K562 (cell line): ENCODE data around the gene ESD. TPM values are rescaled to one million over a fixed set of nuclear protein-coding genes. Genes with fewer than 3 reads are reported as not detected.

Experiments used
- ATAC-seq: fragments of 200-7000 bp; cut with Tn5 transposase; 3 replicates; pipeline ENCODE4 v1.9.1; 2020; ENCODE audit warnings: moderate library complexity
- BruUV-seq: library from RNA; stranded (reverse); fragments of 400-500 nt; replicated peaks from 2 replicates; lab custom pipeline; 2021; lab: Mats Ljungman, UMichigan
- CTCF ChIA-PET: fragments of 300-600 bp; formaldehyde crosslinking; extraction: SDS; loops from one replicate; lab custom pipeline; 2021; ENCODE audit warnings: low intra/inter-chr PET ratio; lab: Yijun Ruan, JAX
- POLR2A ChIA-PET: fragments of 300-600, 350-650 bp; sonication (Branson Sonifier 250); formaldehyde crosslinking; extraction: SDS; loops from one replicate; lab custom pipeline; 2021; ENCODE audit warnings: antibody characterized with exemption, inconsistent platforms; lab: Yijun Ruan, JAX
- DNase-seq, 4 experiments: peaks; one replicate each; pipeline versions ENCODE4 v3.0.0 to v3.0.0-alpha.2; 2011 to 2018; ENCODE audit warnings: low spot score in 3 of 4, mixed read lengths in 3 of 4; ENCODE audit errors: extremely low read depth in 1 of 4
- FAIRE-seq: peaks from 2 replicates; lab custom pipeline; 2011; peaks lifted over from hg19 to GRCh38; lab: Jason Lieb, UNC
- H2AFZ ChIP-seq: 2 replicates; pipeline ENCODE4 v1.6.0; 2011; ENCODE audit warnings: low read depth, low read length, control low read depth, inconsistent platforms
- H3K27ac ChIP-seq: fragments of 200-600 bp; 3 replicates; pipeline ENCODE4 v1.8.0; 2011; ENCODE audit warnings: low read depth, mild to moderate bottlenecking, control low read depth, inconsistent platforms, low read length, moderate library complexity, mixed read lengths; ENCODE audit errors: extremely low read depth
- H3K27me3 ChIP-seq, 2 experiments: fragments of 300-600 bp in 1 of 2; 2 replicates in 1 of 2; 3 replicates in 1 of 2; pipeline versions ENCODE4 v1.6.0 to v1.8.0; 2011; ENCODE audit warnings: inconsistent platforms in 2 of 2, low read length in 2 of 2, mild to moderate bottlenecking in 1 of 2, mixed read lengths in 1 of 2, moderate library complexity in 1 of 2; ENCODE audit not compliant: control insufficient read depth in 2 of 2, insufficient read depth in 2 of 2
- H3K36me3 ChIP-seq: fragments of 300-600 bp; 3 replicates; pipeline ENCODE4 v1.8.0; 2011; ENCODE audit warnings: mild to moderate bottlenecking, low read length, inconsistent platforms; ENCODE audit not compliant: control insufficient read depth, insufficient read depth
- H3K4me1 ChIP-seq, 2 experiments: fragments of 200-600 bp in 1 of 2; replicated peaks in 1 of 2; 2 replicates in 1 of 2; 3 replicates in 1 of 2; pipeline versions ENCODE4 v1.5.1 to v1.8.0; 2011; ENCODE audit warnings: inconsistent platforms in 2 of 2, low read length in 2 of 2, mild to moderate bottlenecking in 1 of 2, mixed read lengths in 1 of 2, moderate library complexity in 1 of 2; ENCODE audit not compliant: control insufficient read depth in 2 of 2, insufficient read depth in 2 of 2
- H3K4me2 ChIP-seq: 2 replicates; pipeline ENCODE4 v1.6.1; 2011; ENCODE audit warnings: low read length, control low read depth, inconsistent platforms, mixed read lengths; ENCODE audit not compliant: insufficient read depth
- H3K4me3 ChIP-seq: fragments of 200-600 bp; sonication (generic), shearing (Covaris generic); 2 replicates; pipeline ENCODE4 v1.5.1; 2016; ENCODE audit warnings: control low read depth, inconsistent platforms
- H3K79me2 ChIP-seq: fragments of 200-600 bp; 3 replicates; pipeline ENCODE4 v1.8.0; 2011; ENCODE audit warnings: low read length, inconsistent platforms; ENCODE audit not compliant: control insufficient read depth, insufficient read depth
- H3K9ac ChIP-seq, 2 experiments: 2 replicates each; pipeline versions ENCODE4 v1.6.0 to v1.6.1; 2011; ENCODE audit warnings: low read depth in 2 of 2, low read length in 2 of 2, control low read depth in 1 of 2, inconsistent platforms in 1 of 2, mild to moderate bottlenecking in 1 of 2, mixed read lengths in 1 of 2; ENCODE audit not compliant: insufficient read depth in 1 of 2
- H3K9me1 ChIP-seq: one replicate; pipeline ENCODE4 v1.6.0; 2011; ENCODE audit warnings: inconsistent platforms, mild to moderate bottlenecking, low read length, moderate library complexity; ENCODE audit not compliant: control insufficient read depth, insufficient read depth
- H3K9me3 ChIP-seq: replicated peaks from 2 replicates; pipeline ENCODE4 v1.5.1; 2011; ENCODE audit warnings: low read depth, low read length, inconsistent platforms; ENCODE audit not compliant: control insufficient read depth, insufficient read depth
- H4K20me1 ChIP-seq: replicated peaks from 2 replicates; pipeline ENCODE4 v1.6.1; 2011; ENCODE audit warnings: low read length, inconsistent platforms, mixed read lengths; ENCODE audit not compliant: control insufficient read depth, insufficient read depth
- BCLAF1 ChIP-seq, 2 experiments: fragments of 450-650 bp in 1 of 2; IDR thresholded peaks; 2 replicates each; pipeline ENCODE4 v1.6.1; 2011 to 2017; ENCODE audit warnings: low read depth in 2 of 2, antibody characterized with exemption in 1 of 2, borderline replicate concordance in 1 of 2, low read length in 1 of 2, mild to moderate bottlenecking in 1 of 2, mixed read lengths in 1 of 2; ENCODE audit not compliant: control insufficient read depth in 1 of 2
- CAMTA2 ChIP-seq: fragments of 250-450 bp; sonication (Bioruptor Pico); conservative IDR thresholded peaks from 2 replicates; pipeline ENCODE4 v1.5.1; 2022
- CBFA2T3 ChIP-seq: fragments of 450-650 bp; IDR thresholded peaks from 2 replicates; pipeline ENCODE4 v1.6.1; 2017
- HIVEP1 ChIP-seq: fragments of 250-450 bp; sonication (Bioruptor Pico); IDR thresholded peaks from 2 replicates; pipeline ENCODE4 v1.4.0; 2020; ENCODE audit warnings: mild to moderate bottlenecking
- HNRNPLL ChIP-seq: fragments of 200-400 bp; formaldehyde crosslinking; IDR thresholded peaks from 2 replicates; pipeline ENCODE4 v1.6.1; 2017; ENCODE audit warnings: low read length, low read depth, mild to moderate bottlenecking; ENCODE audit not compliant: poor library complexity, severe bottlenecking
- JUND ChIP-seq, 2 experiments: IDR thresholded peaks; 2 replicates in 1 of 2; 3 replicates in 1 of 2; pipeline ENCODE4 v1.6.1; 2011; ENCODE audit warnings: borderline replicate concordance in 2 of 2, low read depth in 2 of 2, low read length in 2 of 2, improper control_type of control experiment in 1 of 2, missing biosample characterization in 1 of 2, missing genetic modification characterization in 1 of 2, missing genetic modification reagents in 1 of 2
- POLR3G ChIP-seq: IDR thresholded peaks from 2 replicates; pipeline ENCODE4 v1.6.1; 2011; ENCODE audit not compliant: insufficient read length, insufficient replicate concordance; ENCODE audit errors: extremely low read depth
- SAFB ChIP-seq: fragments of 200-400 bp; formaldehyde crosslinking; IDR thresholded peaks from 2 replicates; pipeline ENCODE4 v1.6.1; 2017; ENCODE audit warnings: low read depth, low read length, borderline replicate concordance
- ZNF696 ChIP-seq: fragments of 250-450 bp; sonication (Bioruptor Pico); conservative IDR thresholded peaks from 2 replicates; pipeline ENCODE4 v1.4.0; 2020; ENCODE audit warnings: mild to moderate bottlenecking, moderate library complexity
- WGBS: fragments of 100-300 bp; shearing (Covaris generic); methylation state at CpG from one replicate; pipeline ENCODE4 v1.1.6; 2016; ENCODE audit warnings: low coverage, mixed read lengths; ENCODE audit not compliant: insufficient coverage; ENCODE audit errors: missing lambda C conversion rate; 5-methylcytosine and 5-hydroxymethylcytosine counted together
- in situ Hi-C: fragments of 300-500 bp; cut with MboI; formaldehyde crosslinking; loops from 4 replicates; pipeline ENCODE4 v1.15.0; 2018; ENCODE audit warnings: inconsistent platforms, mixed read lengths
- intact Hi-C: fragments of 100-400 bp; cut with micrococcal nuclease; formaldehyde crosslinking; loops from 2 replicates; pipeline ENCODE4 v1.14.2; 2022
- polyA plus RNA-seq, 8 experiments: library from polyadenylated mRNA; depleted of rRNA in 4 of 8; stranded (reverse) in 5 of 8; unstranded in 3 of 8; fragments of >200 nt; fragmentation: Nextera tagmentation in 2 of 8; fragmentation: Illumina TruSeq in 1 of 8; extraction: Ambion mirVana in 2 of 8; extraction: Trizol in 1 of 8; gene quantifications; 2 replicates each; pipeline versions ENCODE4 v1.2.1 to v1.2.3, GENCODE V29; 2011 to 2014; ENCODE audit warnings: inconsistent platforms in 1 of 8, missing spikeins in 1 of 8
- total RNA-seq, 7 experiments: library from RNA; depleted of rRNA in 6 of 7; stranded (reverse); fragments of >200 nt in 6 of 7; fragmentation: Illumina TruSeq in 2 of 7; extraction: Trizol in 2 of 7; gene quantifications; 2 replicates each; pipeline versions ENCODE4 v1.2.1 to v1.2.3, GENCODE V29; 2011 to 2021; ENCODE audit warnings: low replicate concordance in 1 of 7
- TF ChIP-seq, protein P1 (sequence below): fragments of 200-800 bp; sonication (Bioruptor generic); IDR thresholded peaks from 2 replicates; pipeline ENCODE4 v1.6.1; 2017; ENCODE audit warnings: missing genetic modification characterization, missing compliant biosample characterization
- TF ChIP-seq, protein P2 (sequence below): sonication (generic); formaldehyde crosslinking; IDR thresholded peaks from 2 replicates; pipeline ENCODE4 v1.8.0; 2022; ENCODE audit warnings: mild to moderate bottlenecking, missing genetic modification reagents

Gene ESD
- total and polyA plus RNA-seq, 9 of the 15 experiments (the other 6 are each of a cell fraction or from before 2014, with no cell fraction given), result 88.9 to 402 (median 232) TPM

DNA sequence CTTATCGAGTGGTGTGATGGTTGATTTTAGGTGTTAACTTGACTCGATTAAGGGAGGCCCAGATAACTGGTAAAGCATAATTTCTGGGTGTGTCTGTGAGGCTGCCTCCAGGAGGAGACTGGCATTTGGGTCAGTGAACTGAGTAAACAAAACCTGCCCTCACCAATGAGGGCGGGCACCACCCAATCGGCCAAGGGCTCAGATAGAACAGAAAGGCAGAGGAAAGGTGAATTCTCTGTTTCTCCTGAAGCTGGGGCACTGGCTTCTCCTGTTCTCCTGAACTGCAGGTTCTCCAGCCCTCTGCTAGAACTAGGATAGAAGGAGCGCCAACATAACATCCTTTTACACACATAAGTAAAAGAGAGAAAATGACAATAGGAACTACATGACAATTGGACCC is 35.1 kb downstream of the ESD start (continued):
- no peak for TF ChIP-seq HNRNPLL
- no peak for TF ChIP-seq BCLAF1 (IDR thresholded peaks at IDR 0.05; ENCODE audit: borderline replicate concordance in 1 of 2, control insufficient read depth in 1 of 2, low read depth in 2 of 2, low read length in 1 of 2)
- TF ChIP-seq, protein P1, sequence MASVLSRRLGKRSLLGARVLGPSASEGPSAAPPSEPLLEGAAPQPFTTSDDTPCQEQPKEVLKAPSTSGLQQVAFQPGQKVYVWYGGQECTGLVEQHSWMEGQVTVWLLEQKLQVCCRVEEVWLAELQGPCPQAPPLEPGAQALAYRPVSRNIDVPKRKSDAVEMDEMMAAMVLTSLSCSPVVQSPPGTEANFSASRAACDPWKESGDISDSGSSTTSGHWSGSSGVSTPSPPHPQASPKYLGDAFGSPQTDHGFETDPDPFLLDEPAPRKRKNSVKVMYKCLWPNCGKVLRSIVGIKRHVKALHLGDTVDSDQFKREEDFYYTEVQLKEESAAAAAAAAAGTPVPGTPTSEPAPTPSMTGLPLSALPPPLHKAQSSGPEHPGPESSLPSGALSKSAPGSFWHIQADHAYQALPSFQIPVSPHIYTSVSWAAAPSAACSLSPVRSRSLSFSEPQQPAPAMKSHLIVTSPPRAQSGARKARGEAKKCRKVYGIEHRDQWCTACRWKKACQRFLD (CRISPR knock-in tag), result no peak

GRCh38 chr13:46761174-46761573 is 35.8 kb downstream of the ESD start:
- Histone ChIP-seq H3K4me2 (no peak overlapping the region), H3K9ac (no peak overlapping the region), H2AFZ (no peak overlapping the region), H3K4me3 (no peak overlapping the region), H3K27ac (no peak overlapping the region), H4K20me1 (no peaks in the 10 kb centered on the region), H3K9me1 (no peaks in the 10 kb centered on the region), H3K27me3 (peaks cover 2 to 10% of the 10 kb centered on the region in 2 experiments; a peak in 3 of 5 replicates), H3K79me2 (no peaks in the 10 kb centered on the region), H3K9me3 (no peaks in the 10 kb centered on the region), H3K4me1 (no peaks in the 10 kb centered on the region), H3K36me3 (no peaks in the 10 kb centered on the region)
- WGBS, result 0% methylated on average over 4 of the region's 4 CpGs
- FAIRE-seq (no peak), DNase-seq (no peak), ATAC-seq (no peak; the same call in 2 of the 3 replicates)
- in situ Hi-C loops, result no loop called here
- BruUV-seq, result no TSS peak
- intact Hi-C loops, result no loop called here
- ChIA-PET POLR2A (no interaction called here), CTCF (interaction anchor here (0.6 kb wide), 1 partner anchor 1574 kb away, joined by 3 read pairs; no protein-coding TSS in a partner anchor)
- TF ChIP-seq JUND (IDR thresholded peaks at IDR 0.05; ENCODE audit: borderline replicate concordance, low read depth, low read length) (no peak), JUND (tag; IDR thresholded peaks at IDR 0.05; ENCODE audit: borderline replicate concordance, low read depth, low read length) (no peak), POLR3G (no peak), CAMTA2 (no peak), SAFB (no peak), CBFA2T3 (no peak), HIVEP1 (CRISPR knock-in tag) (no peak), ZNF696 (no peak)
- TF ChIP-seq, protein P2, sequence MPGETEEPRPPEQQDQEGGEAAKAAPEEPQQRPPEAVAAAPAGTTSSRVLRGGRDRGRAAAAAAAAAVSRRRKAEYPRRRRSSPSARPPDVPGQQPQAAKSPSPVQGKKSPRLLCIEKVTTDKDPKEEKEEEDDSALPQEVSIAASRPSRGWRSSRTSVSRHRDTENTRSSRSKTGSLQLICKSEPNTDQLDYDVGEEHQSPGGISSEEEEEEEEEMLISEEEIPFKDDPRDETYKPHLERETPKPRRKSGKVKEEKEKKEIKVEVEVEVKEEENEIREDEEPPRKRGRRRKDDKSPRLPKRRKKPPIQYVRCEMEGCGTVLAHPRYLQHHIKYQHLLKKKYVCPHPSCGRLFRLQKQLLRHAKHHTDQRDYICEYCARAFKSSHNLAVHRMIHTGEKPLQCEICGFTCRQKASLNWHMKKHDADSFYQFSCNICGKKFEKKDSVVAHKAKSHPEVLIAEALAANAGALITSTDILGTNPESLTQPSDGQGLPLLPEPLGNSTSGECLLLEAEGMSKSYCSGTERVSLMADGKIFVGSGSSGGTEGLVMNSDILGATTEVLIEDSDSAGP (CRISPR knock-in tag), result no peak
